Keratinocyte (primary cell): ENCODE results near the gene C1orf53. TPM values are rescaled to one million over a fixed set of nuclear protein-coding genes. Genes with fewer than 3 reads are reported as not detected.

ENCODE experiments used
- DNase-seq: peaks from one replicate; pipeline ENCODE4 v3.0.0-alpha.2; 2011; ENCODE audit warnings: low read depth, missing footprints, low spot score
- FAIRE-seq: peaks from 2 replicates; lab custom pipeline; 2011; peaks lifted over from hg19 to GRCh38; lab: Jason Lieb, UNC
- H2AFZ ChIP-seq: 2 replicates; pipeline ENCODE4 v1.6.0; 2012; ENCODE audit warnings: low read length, control low read depth, inconsistent platforms; ENCODE audit not compliant: control insufficient read depth
- H3K27ac ChIP-seq: 2 replicates; pipeline ENCODE4 v1.5.1; 2011; ENCODE audit warnings: low read length; ENCODE audit not compliant: control insufficient read depth, insufficient read depth
- H3K27me3 ChIP-seq: 3 replicates; pipeline ENCODE4 v1.6.0; 2011; ENCODE audit warnings: low read length; ENCODE audit not compliant: control insufficient read depth, insufficient read depth; ENCODE audit errors: extremely low read depth
- H3K36me3 ChIP-seq, 2 experiments: 2 replicates in 1 of 2; 3 replicates in 1 of 2; pipeline ENCODE4 v1.5.1; 2011; ENCODE audit warnings: low read length in 2 of 2, mild to moderate bottlenecking in 1 of 2; ENCODE audit not compliant: control insufficient read depth in 2 of 2, insufficient read depth in 2 of 2; ENCODE audit errors: extremely low read depth in 1 of 2
- H3K4me1 ChIP-seq: 3 replicates; pipeline ENCODE4 v1.5.1; 2011; ENCODE audit warnings: low read length; ENCODE audit not compliant: control insufficient read depth, insufficient read depth; ENCODE audit errors: extremely low read depth
- H3K4me2 ChIP-seq: 3 replicates; pipeline ENCODE4 v1.6.0; 2011; ENCODE audit warnings: low read depth, low read length; ENCODE audit not compliant: control insufficient read depth, insufficient read depth; ENCODE audit errors: extremely low read depth
- H3K4me3 ChIP-seq, 3 experiments: fragments of 200-600 bp in 1 of 3; sonication (generic) in 1 of 3; 2 replicates in 2 of 3; 3 replicates in 1 of 3; pipeline ENCODE4 v1.5.1; 2011 to 2016; ENCODE audit warnings: low read length in 3 of 3, mild to moderate bottlenecking in 3 of 3, control low read depth in 2 of 3, inconsistent platforms in 1 of 3, low read depth in 1 of 3, mixed read lengths in 1 of 3, mixed run types in 1 of 3, moderate library complexity in 1 of 3; ENCODE audit not compliant: control insufficient read depth in 2 of 3, insufficient read depth in 2 of 3; ENCODE audit errors: extremely low read depth in 1 of 3
- H3K79me2 ChIP-seq: 2 replicates; pipeline ENCODE4 v1.6.0; 2012; ENCODE audit warnings: low read length; ENCODE audit not compliant: control insufficient read depth, insufficient read depth
- H3K9ac ChIP-seq: 3 replicates; pipeline ENCODE4 v1.6.0; 2011; ENCODE audit warnings: low read length; ENCODE audit not compliant: control insufficient read depth, insufficient read depth; ENCODE audit errors: extremely low read depth
- H3K9me1 ChIP-seq: 3 replicates; pipeline ENCODE4 v1.6.0; 2011; ENCODE audit warnings: low read length; ENCODE audit not compliant: control insufficient read depth, insufficient read depth; ENCODE audit errors: extremely low read depth
- H3K9me3 ChIP-seq: 2 replicates; pipeline ENCODE4 v1.5.1; 2012; ENCODE audit warnings: low read depth, low read length; ENCODE audit not compliant: control insufficient read depth
- H4K20me1 ChIP-seq: 3 replicates; pipeline ENCODE4 v1.6.0; 2011; ENCODE audit warnings: low read length; ENCODE audit not compliant: control insufficient read depth, insufficient read depth; ENCODE audit errors: extremely low read depth
- EZH2 ChIP-seq: IDR thresholded peaks from one replicate; pipeline ENCODE4 v1.6.1; 2012; ENCODE audit warnings: inconsistent platforms, mild to moderate bottlenecking, low read length, moderate library complexity
- dilution Hi-C: fragments of 300-500 bp; cut with MboI; formaldehyde crosslinking; loops from one replicate; pipeline ENCODE4 v1.7.0; 2020; ENCODE audit warnings: low sequenced_read_pairs; ENCODE audit not compliant: extremely low pct_ligation_motif_present
- polyA plus RNA-seq, 5 experiments: library from polyadenylated mRNA; depleted of rRNA in 3 of 5; stranded (reverse) in 3 of 5; stranded (forward) in 1 of 5; unstranded in 1 of 5; fragments of >200 nt; gene quantifications; 1 replicate in 1 of 5; 2 replicates in 3 of 5; 3 replicates in 1 of 5; pipeline versions ENCODE4 v1.2.1 to v1.2.3, GENCODE V29; 2011 to 2012; ENCODE audit warnings: missing spikeins in 2 of 5, low read depth in 1 of 5, low replicate concordance in 1 of 5
- TF ChIP-seq, protein P1 (sequence below), 3 experiments: IDR thresholded peaks in 1 of 3; conservative IDR thresholded peaks in 1 of 3; optimal IDR thresholded peaks in 1 of 3; 2 replicates in 2 of 3; 3 replicates in 1 of 3; pipeline versions ENCODE3 to v1.5.1; 2011; ENCODE audit warnings: low read length in 3 of 3, mild to moderate bottlenecking in 3 of 3, moderate library complexity in 2 of 3, control low read depth in 1 of 3, inconsistent platforms in 1 of 3; ENCODE audit not compliant: insufficient read depth in 2 of 3; ENCODE audit errors: extremely low read depth in 1 of 3

Gene C1orf53
- polyA plus RNA-seq, 1 donor (not counting 4 experiments of a cell fraction or from before 2014, with no cell fraction given), result 6.2 TPM

DNA sequence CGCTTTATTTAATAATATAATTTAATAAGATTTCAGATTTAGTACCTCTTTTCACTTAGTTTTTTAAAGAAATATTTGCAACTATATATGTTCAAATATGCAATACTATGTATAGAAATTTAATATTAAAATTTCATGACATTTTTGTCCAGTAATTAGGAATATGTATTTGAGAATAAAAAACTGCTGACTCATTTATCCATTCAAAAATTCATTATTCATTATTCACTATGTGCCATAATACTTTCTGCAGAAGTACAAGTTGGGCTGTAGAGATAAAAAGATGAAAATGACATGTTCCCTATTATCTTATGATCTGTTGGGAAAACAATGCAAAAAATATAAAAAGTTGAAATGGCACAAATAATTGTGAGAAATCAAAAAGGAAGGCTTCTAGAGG is 3.4 kb upstream of the C1orf53 start:
- dilution Hi-C loops, result no loop called here
- H3K4me1 ChIP-seq, result peaks cover 6% of the 10 kb centered on the region

DNA sequence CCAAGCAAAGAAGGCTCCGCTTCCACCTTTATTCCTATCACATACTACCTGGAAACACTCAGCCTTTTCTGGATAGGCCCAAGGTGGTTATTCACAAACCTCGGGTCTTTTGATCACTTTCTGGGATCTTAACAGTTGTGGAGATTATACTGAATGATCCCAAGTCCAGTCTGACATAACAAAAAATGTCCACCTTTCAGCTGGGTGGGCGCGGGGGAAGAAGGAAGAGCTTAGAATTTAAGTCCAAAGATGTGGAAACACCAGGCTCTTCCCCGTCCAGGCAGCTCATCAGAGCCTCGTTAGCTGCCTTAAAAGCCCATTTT is 338 bp upstream of the C1orf53 start:
- FAIRE-seq (no peak), DNase-seq (no peak)
- H3K9me1 ChIP-seq, result no peaks in the 10 kb centered on the region
- TF ChIP-seq, protein P1, sequence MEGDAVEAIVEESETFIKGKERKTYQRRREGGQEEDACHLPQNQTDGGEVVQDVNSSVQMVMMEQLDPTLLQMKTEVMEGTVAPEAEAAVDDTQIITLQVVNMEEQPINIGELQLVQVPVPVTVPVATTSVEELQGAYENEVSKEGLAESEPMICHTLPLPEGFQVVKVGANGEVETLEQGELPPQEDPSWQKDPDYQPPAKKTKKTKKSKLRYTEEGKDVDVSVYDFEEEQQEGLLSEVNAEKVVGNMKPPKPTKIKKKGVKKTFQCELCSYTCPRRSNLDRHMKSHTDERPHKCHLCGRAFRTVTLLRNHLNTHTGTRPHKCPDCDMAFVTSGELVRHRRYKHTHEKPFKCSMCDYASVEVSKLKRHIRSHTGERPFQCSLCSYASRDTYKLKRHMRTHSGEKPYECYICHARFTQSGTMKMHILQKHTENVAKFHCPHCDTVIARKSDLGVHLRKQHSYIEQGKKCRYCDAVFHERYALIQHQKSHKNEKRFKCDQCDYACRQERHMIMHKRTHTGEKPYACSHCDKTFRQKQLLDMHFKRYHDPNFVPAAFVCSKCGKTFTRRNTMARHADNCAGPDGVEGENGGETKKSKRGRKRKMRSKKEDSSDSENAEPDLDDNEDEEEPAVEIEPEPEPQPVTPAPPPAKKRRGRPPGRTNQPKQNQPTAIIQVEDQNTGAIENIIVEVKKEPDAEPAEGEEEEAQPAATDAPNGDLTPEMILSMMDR (optimal IDR thresholded peaks at IDR 0.05 in 1 of 3, IDR thresholded peaks at IDR 0.05 in 1 of 3, conservative IDR thresholded peaks at IDR 0.05 in 1 of 3; ENCODE audit: extremely low read depth in 1 of 3, insufficient read depth in 2 of 3, low read length in 3 of 3), result no peak
- no peak for TF ChIP-seq EZH2
- H3K4me2 ChIP-seq, result peak overlapping the region; percentile 81
- H3K27ac ChIP-seq, result peak overlapping the region; percentile 70
- H3K79me2 ChIP-seq, result no peaks in the 10 kb centered on the region
- dilution Hi-C loops, result no loop called here
- no peaks in the 10 kb centered on the region for H3K36me3 ChIP-seq
- no peaks in the 10 kb centered on the region for H4K20me1 ChIP-seq
- H2AFZ ChIP-seq, result peak overlapping the region; percentile 23
- peak overlapping the region; percentile 55 to 88 (median 71) for H3K4me3 ChIP-seq
- peaks cover 6% of the 10 kb centered on the region for H3K4me1 ChIP-seq
- H3K9ac ChIP-seq, result peak overlapping the region; percentile 85
- no peaks in the 10 kb centered on the region for H3K9me3 ChIP-seq
- peaks cover 4% of the 10 kb centered on the region for H3K27me3 ChIP-seq

More for the DNA sequence above, 3.4 kb upstream of the C1orf53 start:
- no peaks in the 10 kb centered on the region for H3K9me3 ChIP-seq
- DNase-seq (no peak), FAIRE-seq (no peak)
- H3K4me2 ChIP-seq, result no peak overlapping the region
- H3K27ac ChIP-seq, result no peak overlapping the region
- no peak overlapping the region for H2AFZ ChIP-seq
- no peak overlapping the region for H3K4me3 ChIP-seq
- no peaks in the 10 kb centered on the region for H3K36me3 ChIP-seq
- no peak for TF ChIP-seq EZH2
- TF ChIP-seq, protein P1 (optimal IDR thresholded peaks at IDR 0.05 in 1 of 3, IDR thresholded peaks at IDR 0.05 in 1 of 3, conservative IDR thresholded peaks at IDR 0.05 in 1 of 3; ENCODE audit: extremely low read depth in 1 of 3, insufficient read depth in 2 of 3, low read length in 3 of 3), result no peak
- H4K20me1 ChIP-seq, result no peaks in the 10 kb centered on the region
- no peak overlapping the region for H3K9ac ChIP-seq
- H3K27me3 ChIP-seq, result peaks cover 4% of the 10 kb centered on the region
- no peaks in the 10 kb centered on the region for H3K79me2 ChIP-seq
- H3K9me1 ChIP-seq, result no peaks in the 10 kb centered on the region
